Tibial nerve (tissue), 4 donors: ENCODE measurements around the gene SGTB.

Experiments used
- CTCF ChIP-seq, 5 experiments: fragments of 200-600 bp in 3 of 5; fragments of 450-650 bp in 2 of 5; sonication (generic) in 3 of 5; IDR thresholded peaks; one replicate each; pipeline ENCODE4 v1.5.1; 2016 to 2019; ENCODE audit warnings: antibody characterized with exemption in 5 of 5, mild to moderate bottlenecking in 3 of 5, moderate library complexity in 2 of 5
- EP300 ChIP-seq, 2 donors: sonication (generic); formaldehyde crosslinking; IDR thresholded peaks; one replicate each; pipeline ENCODE4 v1.6.1; 2017; ENCODE audit warnings: antibody characterized with exemption in 2 of 2, mild to moderate bottlenecking in 1 of 2
- POLR2A ChIP-seq, 2 donors: fragments of 450-650 bp; IDR thresholded peaks; one replicate each; pipeline ENCODE4 v1.6.1; 2017; ENCODE audit warnings: antibody characterized with exemption in 2 of 2, mild to moderate bottlenecking in 2 of 2, moderate library complexity in 2 of 2

- TF ChIP-seq EP300 (IDR thresholded peaks at IDR 0.05) (no peak), CTCF (IDR thresholded peaks at IDR 0.05) (no peak), POLR2A (IDR thresholded peaks at IDR 0.05) (no peak)
Measured at GRCh38 chr5:65647941-65648340, 74.0 kb downstream of the SGTB start.
